K562 (cell line): ENCODE results near the gene ZNF607. TPM values are rescaled to one million over a fixed set of nuclear protein-coding genes. Genes with fewer than 3 reads are reported as not detected.

Experiments used
- CBX1 ChIP-seq: sonication (generic); IDR thresholded peaks from 2 replicates; pipeline ENCODE4 v1.6.1; 2016; ENCODE audit warnings: antibody characterized with exemption, low read depth, mild to moderate bottlenecking
- RBM39 ChIP-seq: fragments of 200-400 bp; formaldehyde crosslinking; optimal IDR thresholded peaks from 2 replicates; pipeline ENCODE3; 2018; ENCODE audit warnings: low read depth, low read length
- RFX1 ChIP-seq: fragments of 450-650 bp; IDR thresholded peaks from 2 replicates; pipeline ENCODE4 v1.6.1; 2016; ENCODE audit warnings: mild to moderate bottlenecking, moderate library complexity
- SMARCA4 ChIP-seq: fragments of 450-650 bp; IDR thresholded peaks from 2 replicates; pipeline ENCODE4 v1.6.1; 2016
- TEAD1 ChIP-seq, 2 experiments: fragments of 450-650 bp in 1 of 2; sonication (generic) in 1 of 2; formaldehyde crosslinking; IDR thresholded peaks; 2 replicates each; pipeline versions ENCODE4 v1.4.0 to v1.8.0; 2020 to 2022; ENCODE audit warnings: mild to moderate bottlenecking in 2 of 2, missing genetic modification reagents in 1 of 2
- polyA plus RNA-seq, 8 experiments: library from polyadenylated mRNA; depleted of rRNA in 4 of 8; stranded (reverse) in 5 of 8; unstranded in 3 of 8; fragments of >200 nt; fragmentation: Nextera tagmentation in 2 of 8; fragmentation: Illumina TruSeq in 1 of 8; extraction: Ambion mirVana in 2 of 8; extraction: Trizol in 1 of 8; gene quantifications; 2 replicates each; pipeline versions ENCODE4 v1.2.1 to v1.2.3, GENCODE V29; 2011 to 2014; ENCODE audit warnings: inconsistent platforms in 1 of 8, missing spikeins in 1 of 8
- total RNA-seq, 7 experiments: library from RNA; depleted of rRNA in 6 of 7; stranded (reverse); fragments of >200 nt in 6 of 7; fragmentation: Illumina TruSeq in 2 of 7; extraction: Trizol in 2 of 7; gene quantifications; 2 replicates each; pipeline versions ENCODE4 v1.2.1 to v1.2.3, GENCODE V29; 2011 to 2021; ENCODE audit warnings: low replicate concordance in 1 of 7
- TF ChIP-seq, protein P1 (sequence below), 2 experiments: fragments of 450-650 bp in 1 of 2; sonication (generic) in 1 of 2; formaldehyde crosslinking in 1 of 2; IDR thresholded peaks; 2 replicates each; pipeline versions ENCODE4 v1.7.1 to v1.9.0; 2016 to 2022; ENCODE audit warnings: inconsistent platforms in 1 of 2, mild to moderate bottlenecking in 1 of 2, missing genetic modification reagents in 1 of 2
- TF ChIP-seq, protein P2 (sequence below): sonication (generic); formaldehyde crosslinking; IDR thresholded peaks from 2 replicates; pipeline ENCODE4 v1.8.0; 2022; ENCODE audit warnings: mild to moderate bottlenecking, low read depth, missing genetic modification reagents
- TF ChIP-seq, protein P3 (sequence below): fragments of 450-650 bp; IDR thresholded peaks from 2 replicates; pipeline ENCODE4 v1.6.1; 2017; ENCODE audit warnings: antibody characterized with exemption
- TF ChIP-seq, protein P4 (sequence below): fragments of 250-450 bp; sonication (Bioruptor Pico); IDR thresholded peaks from 2 replicates; pipeline ENCODE4 v1.8.0; 2022; ENCODE audit warnings: moderate library complexity, mild to moderate bottlenecking, inconsistent platforms
- TF ChIP-seq, protein P5 (sequence below): sonication (generic); formaldehyde crosslinking; IDR thresholded peaks from 2 replicates; pipeline ENCODE4 v1.4.0; 2020; ENCODE audit warnings: mild to moderate bottlenecking, missing genetic modification reagents

Gene ZNF607
- total and polyA plus RNA-seq, 9 of the 15 experiments (the other 6 are each of a cell fraction or from before 2014, with no cell fraction given): 0.65 to 5.1 (median 3.6) TPM

DNA sequence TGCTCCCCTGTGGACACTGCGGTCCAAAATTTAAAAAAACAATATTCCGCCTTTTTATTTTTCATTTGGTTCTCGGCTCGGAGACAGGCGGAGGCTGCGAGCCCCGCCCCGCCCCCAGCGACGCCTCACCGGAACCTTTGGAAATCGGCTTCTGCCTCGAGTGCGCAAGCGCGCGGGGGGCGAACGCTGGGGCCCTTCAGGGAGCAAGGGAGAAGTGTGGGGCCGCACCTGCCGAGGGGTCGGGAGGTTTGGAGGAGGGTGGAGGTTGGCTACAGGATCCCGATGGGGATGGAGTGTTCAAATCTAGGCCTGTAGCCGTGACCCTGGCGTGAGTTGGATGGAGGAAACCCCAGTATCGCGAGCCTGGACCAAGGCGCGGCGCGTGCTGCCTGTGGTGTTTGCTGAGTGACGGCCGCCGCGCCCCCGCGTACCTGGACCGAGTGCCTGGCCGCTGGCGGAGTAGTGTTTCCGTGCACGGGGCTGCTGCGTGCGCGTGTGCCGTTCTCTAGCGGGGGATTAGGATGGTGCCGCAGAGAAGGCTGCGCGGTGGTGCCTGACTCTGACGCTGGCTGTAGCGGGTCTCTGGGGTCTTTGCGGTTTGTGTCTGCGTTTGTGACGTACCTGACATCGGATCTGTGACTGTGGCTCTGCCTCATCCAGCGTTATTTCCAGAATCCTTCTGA is 63.7 kb downstream of the ZNF607 start (continued):
- TF ChIP-seq CBX1 (peak; percentile 97; the same call in 1 of the 2 replicates), RFX1 (no peak), SMARCA4 (no peak), TEAD1 (CRISPR knock-in tag; IDR thresholded peaks at IDR 0.05) (no peak), RBM39 (no peak)
- TF ChIP-seq, protein P1, sequence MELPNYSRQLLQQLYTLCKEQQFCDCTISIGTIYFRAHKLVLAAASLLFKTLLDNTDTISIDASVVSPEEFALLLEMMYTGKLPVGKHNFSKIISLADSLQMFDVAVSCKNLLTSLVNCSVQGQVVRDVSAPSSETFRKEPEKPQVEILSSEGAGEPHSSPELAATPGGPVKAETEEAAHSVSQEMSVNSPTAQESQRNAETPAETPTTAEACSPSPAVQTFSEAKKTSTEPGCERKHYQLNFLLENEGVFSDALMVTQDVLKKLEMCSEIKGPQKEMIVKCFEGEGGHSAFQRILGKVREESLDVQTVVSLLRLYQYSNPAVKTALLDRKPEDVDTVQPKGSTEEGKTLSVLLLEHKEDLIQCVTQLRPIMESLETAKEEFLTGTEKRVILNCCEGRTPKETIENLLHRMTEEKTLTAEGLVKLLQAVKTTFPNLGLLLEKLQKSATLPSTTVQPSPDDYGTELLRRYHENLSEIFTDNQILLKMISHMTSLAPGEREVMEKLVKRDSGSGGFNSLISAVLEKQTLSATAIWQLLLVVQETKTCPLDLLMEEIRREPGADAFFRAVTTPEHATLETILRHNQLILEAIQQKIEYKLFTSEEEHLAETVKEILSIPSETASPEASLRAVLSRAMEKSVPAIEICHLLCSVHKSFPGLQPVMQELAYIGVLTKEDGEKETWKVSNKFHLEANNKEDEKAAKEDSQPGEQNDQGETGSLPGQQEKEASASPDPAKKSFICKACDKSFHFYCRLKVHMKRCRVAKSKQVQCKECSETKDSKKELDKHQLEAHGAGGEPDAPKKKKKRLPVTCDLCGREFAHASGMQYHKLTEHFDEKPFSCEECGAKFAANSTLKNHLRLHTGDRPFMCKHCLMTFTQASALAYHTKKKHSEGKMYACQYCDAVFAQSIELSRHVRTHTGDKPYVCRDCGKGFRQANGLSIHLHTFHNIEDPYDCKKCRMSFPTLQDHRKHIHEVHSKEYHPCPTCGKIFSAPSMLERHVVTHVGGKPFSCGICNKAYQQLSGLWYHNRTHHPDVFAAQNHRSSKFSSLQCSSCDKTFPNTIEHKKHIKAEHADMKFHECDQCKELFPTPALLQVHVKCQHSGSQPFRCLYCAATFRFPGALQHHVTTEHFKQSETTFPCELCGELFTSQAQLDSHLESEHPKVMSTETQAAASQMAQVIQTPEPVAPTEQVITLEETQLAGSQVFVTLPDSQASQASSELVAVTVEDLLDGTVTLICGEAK (IDR thresholded peaks at IDR 0.05): no peak
- TF ChIP-seq, protein P1 (CRISPR knock-in tag; IDR thresholded peaks at IDR 0.05): no peak
- TF ChIP-seq, protein P2, sequence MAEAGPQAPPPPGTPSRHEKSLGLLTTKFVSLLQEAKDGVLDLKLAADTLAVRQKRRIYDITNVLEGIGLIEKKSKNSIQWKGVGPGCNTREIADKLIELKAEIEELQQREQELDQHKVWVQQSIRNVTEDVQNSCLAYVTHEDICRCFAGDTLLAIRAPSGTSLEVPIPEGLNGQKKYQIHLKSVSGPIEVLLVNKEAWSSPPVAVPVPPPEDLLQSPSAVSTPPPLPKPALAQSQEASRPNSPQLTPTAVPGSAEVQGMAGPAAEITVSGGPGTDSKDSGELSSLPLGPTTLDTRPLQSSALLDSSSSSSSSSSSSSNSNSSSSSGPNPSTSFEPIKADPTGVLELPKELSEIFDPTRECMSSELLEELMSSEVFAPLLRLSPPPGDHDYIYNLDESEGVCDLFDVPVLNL: no peak
- TF ChIP-seq, protein P3, sequence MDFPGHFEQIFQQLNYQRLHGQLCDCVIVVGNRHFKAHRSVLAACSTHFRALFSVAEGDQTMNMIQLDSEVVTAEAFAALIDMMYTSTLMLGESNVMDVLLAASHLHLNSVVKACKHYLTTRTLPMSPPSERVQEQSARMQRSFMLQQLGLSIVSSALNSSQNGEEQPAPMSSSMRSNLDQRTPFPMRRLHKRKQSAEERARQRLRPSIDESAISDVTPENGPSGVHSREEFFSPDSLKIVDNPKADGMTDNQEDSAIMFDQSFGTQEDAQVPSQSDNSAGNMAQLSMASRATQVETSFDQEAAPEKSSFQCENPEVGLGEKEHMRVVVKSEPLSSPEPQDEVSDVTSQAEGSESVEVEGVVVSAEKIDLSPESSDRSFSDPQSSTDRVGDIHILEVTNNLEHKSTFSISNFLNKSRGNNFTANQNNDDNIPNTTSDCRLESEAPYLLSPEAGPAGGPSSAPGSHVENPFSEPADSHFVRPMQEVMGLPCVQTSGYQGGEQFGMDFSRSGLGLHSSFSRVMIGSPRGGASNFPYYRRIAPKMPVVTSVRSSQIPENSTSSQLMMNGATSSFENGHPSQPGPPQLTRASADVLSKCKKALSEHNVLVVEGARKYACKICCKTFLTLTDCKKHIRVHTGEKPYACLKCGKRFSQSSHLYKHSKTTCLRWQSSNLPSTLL: no peak
- TF ChIP-seq, protein P4, sequence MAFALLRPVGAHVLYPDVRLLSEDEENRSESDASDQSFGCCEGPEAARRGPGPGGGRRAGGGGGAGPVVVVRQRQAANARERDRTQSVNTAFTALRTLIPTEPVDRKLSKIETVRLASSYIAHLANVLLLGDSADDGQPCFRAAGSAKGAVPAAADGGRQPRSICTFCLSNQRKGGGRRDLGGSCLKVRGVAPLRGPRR (CRISPR knock-in tag): no peak
- TF ChIP-seq, protein P5, sequence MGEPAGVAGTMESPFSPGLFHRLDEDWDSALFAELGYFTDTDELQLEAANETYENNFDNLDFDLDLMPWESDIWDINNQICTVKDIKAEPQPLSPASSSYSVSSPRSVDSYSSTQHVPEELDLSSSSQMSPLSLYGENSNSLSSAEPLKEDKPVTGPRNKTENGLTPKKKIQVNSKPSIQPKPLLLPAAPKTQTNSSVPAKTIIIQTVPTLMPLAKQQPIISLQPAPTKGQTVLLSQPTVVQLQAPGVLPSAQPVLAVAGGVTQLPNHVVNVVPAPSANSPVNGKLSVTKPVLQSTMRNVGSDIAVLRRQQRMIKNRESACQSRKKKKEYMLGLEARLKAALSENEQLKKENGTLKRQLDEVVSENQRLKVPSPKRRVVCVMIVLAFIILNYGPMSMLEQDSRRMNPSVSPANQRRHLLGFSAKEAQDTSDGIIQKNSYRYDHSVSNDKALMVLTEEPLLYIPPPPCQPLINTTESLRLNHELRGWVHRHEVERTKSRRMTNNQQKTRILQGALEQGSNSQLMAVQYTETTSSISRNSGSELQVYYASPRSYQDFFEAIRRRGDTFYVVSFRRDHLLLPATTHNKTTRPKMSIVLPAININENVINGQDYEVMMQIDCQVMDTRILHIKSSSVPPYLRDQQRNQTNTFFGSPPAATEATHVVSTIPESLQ: no peak
